ENCODE results near the gene GPX6. TPM values are rescaled to one million over a fixed set of nuclear protein-coding genes. Genes with fewer than 3 reads are reported as not detected.
A peak's percentile ranks its signal among the peaks of the same experiment; 100 is the strongest.

The GPX6 gene
- total RNA-seq, 3 donors from 2014 or later (not counting 1 experiment from before 2014, with no cell fraction given), result not detected

DNA sequence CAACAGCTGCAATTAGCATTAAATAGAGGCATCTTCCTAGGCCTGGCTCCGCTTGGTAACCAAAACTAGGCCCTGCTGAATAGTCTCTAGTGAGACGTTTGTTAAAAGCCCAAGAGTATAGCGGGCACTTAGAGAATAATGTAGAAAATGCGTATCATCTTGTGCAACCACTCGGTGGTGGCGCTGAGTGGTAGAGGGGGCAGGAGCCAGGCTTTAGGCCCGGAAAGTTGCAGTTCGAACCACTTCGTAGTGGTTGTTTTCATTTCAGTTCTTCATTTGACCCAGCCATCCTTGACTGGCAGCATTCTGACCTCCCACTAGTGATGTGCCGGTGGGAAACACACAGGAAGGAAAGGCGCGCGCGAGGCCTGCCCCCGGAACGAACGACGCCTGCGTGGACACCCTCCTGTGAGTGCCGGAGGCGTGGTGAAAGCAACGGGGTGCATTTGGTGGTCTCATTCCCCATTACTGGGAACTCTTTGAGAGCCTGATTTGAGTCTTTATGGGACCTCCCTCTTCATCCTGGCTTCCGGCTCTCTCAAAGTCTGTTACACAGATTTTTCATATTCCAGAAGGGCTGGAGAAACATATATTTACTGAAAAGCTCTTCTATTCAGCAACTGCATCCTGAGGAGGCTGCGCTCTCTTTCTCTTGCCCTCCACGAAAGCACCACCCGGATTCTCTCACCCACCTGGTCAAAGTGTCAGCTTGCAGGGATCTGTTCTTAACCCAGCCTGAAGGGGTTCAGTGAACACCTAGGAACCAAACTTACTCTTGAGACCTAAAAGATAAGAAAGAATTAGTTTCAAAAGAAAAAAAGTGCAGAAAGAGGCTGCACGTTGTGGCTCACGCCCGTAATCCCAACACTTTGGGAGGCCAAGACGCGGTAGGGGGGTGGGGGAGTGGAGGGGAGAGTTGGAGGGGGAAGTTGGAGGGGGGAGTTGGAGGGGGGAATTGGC, 28.3 kb upstream of the GPX6 start:
- Histone ChIP-seq H3K4me1 (ENCODE audit: control insufficient read depth, insufficient read depth, low read length) (peaks cover 14% of the 10 kb centered on the region), H3K27me3 (ENCODE audit: control insufficient read depth, insufficient read depth, low read length) (peaks cover 26% of the 10 kb centered on the region), H3K27ac (ENCODE audit: low read length) (no peak overlapping the region), H3K36me3 (ENCODE audit: control insufficient read depth, insufficient read depth, low read length) (no peaks in the 10 kb centered on the region), H3K4me3 (ENCODE audit: low read length) (no peak overlapping the region), H3K9me3 (ENCODE audit: control insufficient read depth, insufficient read depth, low read length) (peaks cover 5% of the 10 kb centered on the region)
- intact Hi-C loops (cut with micrococcal nuclease), result no loop called here
- H3K4me3 Mint-ChIP-seq, result no peak overlapping the region
- DNase-seq (peak in 1 of 2 donors; percentile 53), ATAC-seq (no peak)
- H3K27ac Mint-ChIP-seq, result no peak overlapping the region
- TF ChIP-seq CTCF (IDR thresholded peaks at IDR 0.05), result no peak
- H3K36me3 Mint-ChIP-seq, result peaks cover 15% of the 10 kb centered on the region
- peaks cover 2 to 8% of the 10 kb centered on the region in 2 donors for H3K9me3 Mint-ChIP-seq
- 14% methylated on average over 26 of the region's 31 CpGs for WGBS (ENCODE audit: insufficient coverage)
- H3K4me1 Mint-ChIP-seq, result peaks cover 7 to 10% of the 10 kb centered on the region in 2 donors
- peaks cover 40 to 92% of the 10 kb centered on the region in 2 donors for H3K27me3 Mint-ChIP-seq (ENCODE audit: low read depth in 2 of 2)

GRCh38 chr6:28542440-28543296, 27.1 kb upstream of the GPX6 start:
- peaks cover 2 to 8% of the 10 kb centered on the region in 2 donors for H3K9me3 Mint-ChIP-seq
- Histone ChIP-seq H3K27me3 (ENCODE audit: control insufficient read depth, insufficient read depth, low read length) (peaks cover 28% of the 10 kb centered on the region), H3K27ac (ENCODE audit: low read length) (no peak overlapping the region), H3K4me3 (ENCODE audit: low read length) (no peak overlapping the region), H3K36me3 (ENCODE audit: control insufficient read depth, insufficient read depth, low read length) (no peaks in the 10 kb centered on the region), H3K9me3 (ENCODE audit: control insufficient read depth, insufficient read depth, low read length) (peaks cover 5% of the 10 kb centered on the region), H3K4me1 (ENCODE audit: control insufficient read depth, insufficient read depth, low read length) (peaks cover 14% of the 10 kb centered on the region)
- peaks cover 15% of the 10 kb centered on the region for H3K36me3 Mint-ChIP-seq
- H3K27ac Mint-ChIP-seq, result no peak overlapping the region
- peaks cover 38 to 92% of the 10 kb centered on the region in 2 donors for H3K27me3 Mint-ChIP-seq (ENCODE audit: low read depth in 2 of 2)
- peaks cover 7 to 10% of the 10 kb centered on the region in 2 donors for H3K4me1 Mint-ChIP-seq
- TF ChIP-seq CTCF (IDR thresholded peaks at IDR 0.05), result no peak
- H3K4me3 Mint-ChIP-seq, result peak overlapping the region; percentile 35
- DNase-seq, result peak in 1 of 2 donors; percentile 75
- ATAC-seq, result peak in 1 of 3 donors; percentile 36
- intact Hi-C loops (cut with micrococcal nuclease), result no loop called here
- WGBS (ENCODE audit: insufficient coverage), result 2% methylated on average over 30 of the region's 30 CpGs

DNA sequence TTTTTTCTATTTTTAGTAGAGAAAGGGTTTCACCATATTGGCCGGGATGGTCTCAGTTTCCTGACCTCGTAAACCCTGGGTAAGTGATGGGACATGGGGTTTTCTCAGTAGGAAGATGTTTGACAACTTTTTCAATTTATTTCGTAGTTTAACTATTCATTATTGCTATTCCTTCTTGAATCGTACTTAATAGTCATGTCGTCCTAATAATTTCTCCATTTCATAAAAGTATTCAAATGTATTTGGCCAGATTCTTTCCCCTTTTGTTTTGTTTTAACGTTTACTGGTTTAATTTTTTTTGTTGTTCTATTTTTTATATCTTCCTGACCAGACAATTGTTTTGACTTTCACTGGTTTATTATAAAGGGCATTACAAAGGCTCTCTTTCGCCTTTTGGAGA, 26.4 kb upstream of the GPX6 start:
- Histone ChIP-seq H3K4me1 (ENCODE audit: control insufficient read depth, insufficient read depth, low read length) (peaks cover 14% of the 10 kb centered on the region), H3K36me3 (ENCODE audit: control insufficient read depth, insufficient read depth, low read length) (no peaks in the 10 kb centered on the region), H3K27me3 (ENCODE audit: control insufficient read depth, insufficient read depth, low read length) (peaks cover 30% of the 10 kb centered on the region), H3K9me3 (ENCODE audit: control insufficient read depth, insufficient read depth, low read length) (peaks cover 5% of the 10 kb centered on the region), H3K4me3 (ENCODE audit: low read length) (no peak overlapping the region), H3K27ac (ENCODE audit: low read length) (no peak overlapping the region)
- Mint-ChIP-seq H3K36me3 (peaks cover 13% of the 10 kb centered on the region), H3K27me3 (ENCODE audit: low read depth in 2 of 2) (peaks cover 35 to 92% of the 10 kb centered on the region in 2 donors), H3K9me3 (peaks cover 0 to 8% of the 10 kb centered on the region in 2 donors), H3K27ac (no peak overlapping the region), H3K4me1 (peaks cover 7 to 10% of the 10 kb centered on the region in 2 donors), H3K4me3 (no peak overlapping the region)
- ATAC-seq (no peak), DNase-seq (no peak)
- WGBS (ENCODE audit: insufficient coverage), result 77% methylated on average over 6 of the region's 7 CpGs
- intact Hi-C loops (cut with micrococcal nuclease), result no loop called here
- no peak for TF ChIP-seq CTCF (IDR thresholded peaks at IDR 0.05)

Data from natural killer cell (primary cell).